Measurements from ENCODE around the gene PELO. TPM values are rescaled to one million over a fixed set of nuclear protein-coding genes. Genes with fewer than 3 reads are reported as not detected.

Gene PELO
- total RNA-seq, 1 donor from 2014 or later = 22.4 TPM

DNA sequence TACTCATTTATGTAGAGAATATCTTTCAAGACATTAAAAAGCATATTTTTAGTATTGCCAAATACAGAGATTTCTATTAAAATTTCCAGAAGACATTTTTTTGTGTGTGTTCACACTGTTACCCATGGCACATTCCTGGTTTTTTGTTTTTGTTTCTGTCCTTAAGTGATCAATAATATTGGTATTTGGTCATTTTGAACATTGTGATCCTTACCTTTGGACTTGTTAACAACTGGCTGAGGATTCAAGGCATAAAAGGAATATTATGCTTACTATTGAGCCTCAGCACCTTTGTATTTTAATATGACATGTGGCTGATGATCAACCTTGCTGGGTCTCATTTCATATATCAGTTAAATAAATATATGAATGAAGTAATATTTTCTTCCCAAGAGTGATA, 41.9 kb downstream of the PELO start:
- DNase-seq = no peak

DNA sequence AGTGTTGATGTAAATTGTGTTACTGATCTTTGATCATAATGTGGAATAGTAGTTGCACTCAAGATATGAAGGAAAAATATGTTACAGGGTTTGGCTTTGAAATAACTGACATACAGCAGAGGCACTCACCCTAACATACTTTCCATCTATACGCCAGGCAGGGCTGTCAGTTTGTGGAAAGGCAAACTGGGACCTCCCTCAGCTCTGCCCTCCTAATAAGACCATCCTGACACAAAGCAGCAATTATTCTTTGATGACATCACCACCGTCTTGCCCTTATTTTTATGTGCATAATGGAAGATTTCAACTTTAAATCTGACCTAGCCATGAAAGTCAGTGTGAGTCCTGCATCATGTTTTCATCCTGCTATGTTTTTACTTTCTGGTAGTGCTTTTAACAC, 42.9 kb downstream of the PELO start:
- DNase-seq = no peak

DNA sequence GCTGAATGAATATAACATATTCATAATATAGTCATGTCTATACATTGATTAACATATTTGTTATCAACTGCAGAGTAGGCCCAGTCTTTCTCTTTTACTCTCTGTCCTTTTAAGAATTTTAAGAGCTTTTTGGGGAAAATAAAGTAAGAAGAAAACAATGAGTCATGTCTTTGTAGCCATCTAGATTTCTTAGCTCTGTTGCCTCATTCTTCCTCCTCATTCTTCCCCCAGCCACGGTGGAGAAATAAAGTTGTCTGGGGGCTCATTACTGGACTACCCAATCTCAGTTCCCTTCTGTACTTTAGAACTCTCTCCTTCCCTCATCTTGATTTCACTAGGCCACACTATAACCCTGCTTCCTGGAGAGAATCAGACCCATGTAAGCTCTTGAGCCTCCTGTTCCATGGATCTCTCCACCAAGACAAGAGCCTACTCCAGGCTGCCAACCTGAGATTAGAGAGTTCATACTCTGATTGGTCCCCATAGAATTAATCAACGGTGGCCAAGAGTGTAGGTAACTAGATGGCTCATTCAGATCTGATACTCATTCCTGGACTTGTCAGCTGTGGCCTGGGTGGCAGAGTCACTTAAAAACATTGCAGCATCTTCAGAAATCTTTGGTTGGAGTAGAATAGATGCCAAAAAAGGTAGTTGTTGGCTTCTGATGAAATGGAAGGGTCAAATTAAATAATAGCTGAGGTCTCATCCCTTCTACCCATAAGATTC, 44.2 kb downstream of the PELO start:
- DNase-seq = no peak

DNA sequence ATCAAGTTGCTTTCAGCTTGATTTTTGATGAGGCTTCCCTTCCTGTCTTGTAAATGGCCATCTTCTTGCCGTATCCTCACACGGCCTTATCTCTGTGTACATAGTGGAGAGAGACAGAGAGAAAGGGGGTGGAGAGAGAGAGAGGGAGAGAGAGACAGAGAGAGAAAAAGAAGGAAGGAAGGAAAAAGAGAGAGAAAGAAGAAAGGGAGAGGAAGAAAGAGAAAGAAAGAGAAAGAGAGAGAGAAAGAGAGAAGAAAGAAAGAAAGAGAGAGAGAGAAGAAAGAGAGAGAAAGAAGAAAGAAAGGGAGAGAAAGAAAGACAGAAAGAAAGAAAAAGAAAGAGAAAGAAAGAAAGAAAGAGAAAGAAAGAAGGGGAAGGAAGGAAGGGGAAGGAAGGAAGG, 46.6 kb downstream of the PELO start:
- DNase-seq = no peak

DNA sequence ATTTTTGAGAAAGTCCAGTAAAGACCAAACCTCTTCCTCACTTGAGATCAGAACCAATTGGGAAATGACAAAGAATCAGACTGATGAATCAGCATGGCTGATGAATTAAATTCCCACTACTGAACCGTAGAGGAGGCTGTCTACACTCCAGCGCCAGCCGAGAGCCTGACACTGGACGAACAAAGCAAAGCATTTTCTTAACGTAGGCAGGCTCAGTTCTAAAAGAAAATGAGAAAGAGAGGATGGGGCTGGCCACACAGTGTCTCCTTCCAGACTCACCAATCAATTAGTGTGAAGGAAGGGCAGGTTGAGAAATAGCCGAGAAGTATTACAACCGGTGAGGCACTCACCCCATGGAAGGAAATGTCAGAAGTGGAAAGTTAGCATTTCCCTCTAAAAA, 49.4 kb downstream of the PELO start:
- no peak for DNase-seq

Other genes starting within 250 kb of the PELO start
- gene ITGA1, start within 50 bp of the PELO start, total RNA-seq = 23.3 TPM
- gene ITGA2, start 201.4 kb downstream of the PELO start, total RNA-seq = 36.5 TPM

Measured in skin of body (tissue), 2 donors.